SK-N-SH (cell line): Measurements from ENCODE around the gene CFAP210. TPM values are rescaled to one million over a fixed set of nuclear protein-coding genes. Genes with fewer than 3 reads are reported as not detected.

Source experiments
- CTCF ChIA-PET: fragments of 300-600, 350-600 bp; formaldehyde crosslinking; extraction: SDS; loops from one replicate; lab custom pipeline; 2021; lab: Yijun Ruan, JAX
- POLR2A ChIA-PET: fragments of 350-600 bp; sonication (Branson Sonifier 250); formaldehyde crosslinking; extraction: SDS; loops from one replicate; lab custom pipeline; 2020; ENCODE audit warnings: antibody characterized with exemption, inconsistent platforms; lab: Yijun Ruan, JAX
- DNase-seq: peaks from one replicate; pipeline ENCODE4 v3.0.0; 2012
- H2AFZ ChIP-seq: fragments of 200-600 bp; sonication (generic); 2 replicates; pipeline ENCODE4 v1.8.1; 2016; ENCODE audit warnings: antibody characterized with exemption, mild to moderate bottlenecking, low read depth
- H3F3A ChIP-seq: fragments of 200-600 bp; sonication (generic); replicated peaks from 2 replicates; pipeline ENCODE3; 2016; ENCODE audit warnings: antibody characterized with exemption, mild to moderate bottlenecking; ENCODE audit not compliant: insufficient read depth
- H3K27ac ChIP-seq, 2 experiments: fragments of 200-500 bp in 1 of 2; fragments of 200-600 bp in 1 of 2; sonication (Bioruptor generic) in 1 of 2; sonication (generic), shearing (Covaris generic) in 1 of 2; 2 replicates each; pipeline versions ENCODE4 v1.5.1 to v1.6.1; 2014 to 2016; ENCODE audit warnings: low read depth in 2 of 2, inconsistent platforms in 1 of 2, low read length in 1 of 2, mild to moderate bottlenecking in 1 of 2, mixed read lengths in 1 of 2
- H3K27me3 ChIP-seq: fragments of 200-600 bp; sonication (generic), shearing (Covaris generic); 2 replicates; pipeline ENCODE4 v1.6.1; 2016; ENCODE audit warnings: mixed run types; ENCODE audit not compliant: insufficient read depth
- H3K36me3 ChIP-seq, 2 experiments: fragments of 200-500 bp in 1 of 2; fragments of 200-600 bp in 1 of 2; sonication (Bioruptor generic) in 1 of 2; sonication (generic) in 1 of 2; replicated peaks in 1 of 2; 2 replicates each; pipeline versions ENCODE3 to v1.5.1; 2014 to 2016; ENCODE audit warnings: low read length in 1 of 2, mild to moderate bottlenecking in 1 of 2; ENCODE audit not compliant: insufficient read depth in 2 of 2, control insufficient read depth in 1 of 2
- H3K4me1 ChIP-seq, 2 experiments: fragments of 200-500 bp in 1 of 2; fragments of 200-600 bp in 1 of 2; sonication (Bioruptor generic) in 1 of 2; sonication (generic), shearing (Covaris generic) in 1 of 2; 2 replicates each; pipeline versions ENCODE4 v1.5.1 to v1.6.1; 2014 to 2016; ENCODE audit warnings: low read depth in 1 of 2, low read length in 1 of 2, mixed run types in 1 of 2; ENCODE audit not compliant: insufficient read depth in 2 of 2, control insufficient read depth in 1 of 2
- H3K4me2 ChIP-seq: fragments of 200-600 bp; sonication (generic), shearing (Covaris generic); 2 replicates; pipeline ENCODE4 v1.6.1; 2017; ENCODE audit warnings: mixed run types
- H3K4me3 ChIP-seq, 2 experiments: fragments of 200-500 bp in 1 of 2; fragments of 200-600 bp in 1 of 2; sonication (Bioruptor generic) in 1 of 2; sonication (generic), shearing (Covaris generic) in 1 of 2; 2 replicates each; pipeline versions ENCODE4 v1.5.1 to v1.8.1; 2014 to 2016; ENCODE audit warnings: low read depth in 2 of 2, inconsistent platforms in 1 of 2, low read length in 1 of 2, mild to moderate bottlenecking in 1 of 2, mixed read lengths in 1 of 2, moderate library complexity in 1 of 2
- H3K79me2 ChIP-seq: fragments of 200-600 bp; sonication (generic); 2 replicates; pipeline ENCODE4 v1.8.1; 2017; ENCODE audit warnings: mild to moderate bottlenecking; ENCODE audit not compliant: insufficient read depth
- H3K9ac ChIP-seq: fragments of 200-600 bp; sonication (generic); 2 replicates; pipeline ENCODE4 v1.6.1; 2017; ENCODE audit warnings: mixed run types
- H3K9me2 ChIP-seq: fragments of 200-600 bp; sonication (generic); 2 replicates; pipeline ENCODE4 v1.6.1; 2017; ENCODE audit warnings: mixed run types
- H3K9me3 ChIP-seq: fragments of 200-600 bp; sonication (generic); 2 replicates; pipeline ENCODE4 v1.6.1; 2017; ENCODE audit warnings: mixed run types, mild to moderate bottlenecking, moderate library complexity
- H4K20me1 ChIP-seq: fragments of 200-600 bp; sonication (generic); 2 replicates; pipeline ENCODE4 v1.6.1; 2017; ENCODE audit warnings: mild to moderate bottlenecking, mixed run types; ENCODE audit not compliant: insufficient read depth
- CTCF ChIP-seq: fragments of 200-600 bp; sonication (generic); IDR thresholded peaks from 2 replicates; pipeline ENCODE4 v1.6.1; 2017; ENCODE audit warnings: antibody characterized with exemption, mild to moderate bottlenecking, moderate library complexity
- ELF1 ChIP-seq: IDR thresholded peaks from 2 replicates; pipeline ENCODE4 v1.4.0; 2012
- EP300 ChIP-seq, 2 experiments: IDR thresholded peaks; 2 replicates each; pipeline versions ENCODE4 v1.4.0 to v1.6.1; 2012; ENCODE audit warnings: borderline replicate concordance in 1 of 2, low read depth in 1 of 2, low read length in 1 of 2
- FOSL2 ChIP-seq: IDR thresholded peaks from 2 replicates; pipeline ENCODE4 v1.4.0; 2012; ENCODE audit warnings: low read depth, mild to moderate bottlenecking, moderate library complexity, borderline replicate concordance
- FOXM1 ChIP-seq: IDR thresholded peaks from 2 replicates; pipeline ENCODE4 v1.4.0; 2012; ENCODE audit warnings: low read depth, mild to moderate bottlenecking
- GATA2 ChIP-seq: sonication (generic); formaldehyde crosslinking; IDR thresholded peaks from 2 replicates; pipeline ENCODE4 v1.5.0; 2020; ENCODE audit warnings: mild to moderate bottlenecking, missing genetic modification reagents
- MXI1 ChIP-seq: IDR thresholded peaks from 2 replicates; pipeline ENCODE4 v1.6.1; 2012; ENCODE audit warnings: mild to moderate bottlenecking, low read depth, low read length, improper control_type of control experiment
- NFIC ChIP-seq: IDR thresholded peaks from 2 replicates; pipeline ENCODE4 v1.4.0; 2012; ENCODE audit warnings: borderline replicate concordance
- NRF1 ChIP-seq: IDR thresholded peaks from 2 replicates; pipeline ENCODE4 v1.6.1; 2012; ENCODE audit warnings: low read depth, mild to moderate bottlenecking, low read length
- POLR2AphosphoS5 ChIP-seq: IDR thresholded peaks from 2 replicates; pipeline ENCODE4 v1.6.1; 2012; ENCODE audit warnings: low read depth, low read length
- RAD21 ChIP-seq: IDR thresholded peaks from 2 replicates; pipeline ENCODE4 v1.6.1; 2012; ENCODE audit warnings: mild to moderate bottlenecking, low read length
- RCOR1 ChIP-seq: fragments of 150-350 bp; IDR thresholded peaks from 2 replicates; pipeline ENCODE4 v1.6.1; 2017; ENCODE audit warnings: antibody characterized with exemption, low read length
- RXRA ChIP-seq: IDR thresholded peaks from 2 replicates; pipeline ENCODE4 v1.4.0; 2012; ENCODE audit warnings: low read depth, mild to moderate bottlenecking, borderline replicate concordance
- SMC3 ChIP-seq: IDR thresholded peaks from 2 replicates; pipeline ENCODE4 v1.6.1; 2012; ENCODE audit warnings: low read depth, low read length, improper control_type of control experiment
- TAF1 ChIP-seq: IDR thresholded peaks from 2 replicates; pipeline ENCODE4 v1.6.1; 2012; ENCODE audit warnings: low read depth, mild to moderate bottlenecking, low read length, moderate library complexity, borderline replicate concordance
- TCF12 ChIP-seq: IDR thresholded peaks from 2 replicates; pipeline ENCODE4 v1.4.0; 2012
- YY1 ChIP-seq: IDR thresholded peaks from 2 replicates; pipeline ENCODE4 v1.4.0; 2012; ENCODE audit warnings: low read depth, mild to moderate bottlenecking
- ZBTB33 ChIP-seq: IDR thresholded peaks from 2 replicates; pipeline ENCODE4 v1.4.0; 2012; ENCODE audit warnings: low read depth, borderline replicate concordance
- WGBS: methylation state at CpG from one replicate; pipeline ENCODE4 v1.1.6; 2017; ENCODE audit warnings: low lambda C conversion rate; 5-methylcytosine and 5-hydroxymethylcytosine counted together
- polyA plus RNA-seq, 3 experiments: library from polyadenylated mRNA; depleted of rRNA; stranded (reverse); fragments of >200 nt; gene quantifications; 2 replicates each; pipeline ENCODE4 v1.2.3, GENCODE V29; 2012
- TF ChIP-seq, protein P1 (sequence below): fragments of 150-350 bp; IDR thresholded peaks from 2 replicates; pipeline ENCODE4 v1.6.1; 2016; ENCODE audit warnings: mild to moderate bottlenecking, low read depth, low read length
- TF ChIP-seq, protein P2 (sequence below): IDR thresholded peaks from 2 replicates; pipeline ENCODE4; 2012
- TF ChIP-seq, protein P3 (sequence below): IDR thresholded peaks from 2 replicates; pipeline ENCODE4 v1.4.0; 2012; ENCODE audit warnings: low read depth

The CFAP210 gene
- polyA plus RNA-seq, 1 of the 3 experiments (the other 2 are of a cell fraction), result 0.03 TPM

DNA sequence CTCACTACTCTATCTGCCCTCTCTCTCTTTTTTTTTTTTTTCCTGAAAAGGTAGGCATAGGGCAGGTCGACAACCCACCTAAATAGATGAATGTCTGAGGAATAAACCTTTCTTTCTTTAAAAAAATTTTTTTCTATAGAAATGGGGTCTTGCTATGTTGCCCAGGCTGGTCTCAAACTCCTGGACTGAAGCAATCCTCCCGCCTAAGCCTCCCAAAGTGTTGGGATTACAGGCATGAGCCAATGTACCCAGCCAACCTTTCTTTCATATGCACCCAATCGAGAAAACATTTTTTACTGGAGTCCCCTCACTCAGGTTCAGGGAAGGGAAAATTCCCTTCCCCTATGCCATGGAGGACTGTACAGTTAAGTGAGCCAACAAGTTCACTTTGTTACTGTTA lies 31.0 kb downstream of the CFAP210 start:
- TF ChIP-seq YY1 (no peak), TAF1 (no peak), RAD21 (no peak), NRF1 (no peak), TCF12 (no peak)

GRCh38 chr2:169662744-169663143 lies 31.5 kb downstream of the CFAP210 start:
- Histone ChIP-seq H3K9ac (no peak overlapping the region), H3K4me2 (no peak overlapping the region)
- no peak for TF ChIP-seq NFIC
- no peak for TF ChIP-seq ZBTB33
- TF ChIP-seq ELF1, result no peak
- no peak for TF ChIP-seq SMC3
- TF ChIP-seq YY1, result no peak
- TF ChIP-seq POLR2AphosphoS5, result no peak
- TF ChIP-seq, protein P1, sequence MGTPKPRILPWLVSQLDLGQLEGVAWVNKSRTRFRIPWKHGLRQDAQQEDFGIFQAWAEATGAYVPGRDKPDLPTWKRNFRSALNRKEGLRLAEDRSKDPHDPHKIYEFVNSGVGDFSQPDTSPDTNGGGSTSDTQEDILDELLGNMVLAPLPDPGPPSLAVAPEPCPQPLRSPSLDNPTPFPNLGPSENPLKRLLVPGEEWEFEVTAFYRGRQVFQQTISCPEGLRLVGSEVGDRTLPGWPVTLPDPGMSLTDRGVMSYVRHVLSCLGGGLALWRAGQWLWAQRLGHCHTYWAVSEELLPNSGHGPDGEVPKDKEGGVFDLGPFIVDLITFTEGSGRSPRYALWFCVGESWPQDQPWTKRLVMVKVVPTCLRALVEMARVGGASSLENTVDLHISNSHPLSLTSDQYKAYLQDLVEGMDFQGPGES, result no peak
- TF ChIP-seq RXRA, result no peak
- no peak for TF ChIP-seq GATA2 (CRISPR knock-in tag)
- TF ChIP-seq FOSL2, result no peak
- no peak for TF ChIP-seq MXI1
- no peak for TF ChIP-seq TCF12
- TF ChIP-seq, protein P2, sequence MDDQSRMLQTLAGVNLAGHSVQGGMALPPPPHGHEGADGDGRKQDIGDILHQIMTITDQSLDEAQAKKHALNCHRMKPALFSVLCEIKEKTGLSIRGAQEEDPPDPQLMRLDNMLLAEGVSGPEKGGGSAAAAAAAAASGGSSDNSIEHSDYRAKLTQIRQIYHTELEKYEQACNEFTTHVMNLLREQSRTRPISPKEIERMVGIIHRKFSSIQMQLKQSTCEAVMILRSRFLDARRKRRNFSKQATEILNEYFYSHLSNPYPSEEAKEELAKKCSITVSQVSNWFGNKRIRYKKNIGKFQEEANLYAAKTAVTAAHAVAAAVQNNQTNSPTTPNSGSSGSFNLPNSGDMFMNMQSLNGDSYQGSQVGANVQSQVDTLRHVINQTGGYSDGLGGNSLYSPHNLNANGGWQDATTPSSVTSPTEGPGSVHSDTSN, result no peak
- no peak for TF ChIP-seq TAF1
- no peak for TF ChIP-seq RCOR1
- TF ChIP-seq, protein P3, sequence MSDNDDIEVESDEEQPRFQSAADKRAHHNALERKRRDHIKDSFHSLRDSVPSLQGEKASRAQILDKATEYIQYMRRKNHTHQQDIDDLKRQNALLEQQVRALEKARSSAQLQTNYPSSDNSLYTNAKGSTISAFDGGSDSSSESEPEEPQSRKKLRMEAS, result no peak
- TF ChIP-seq EP300 (IDR thresholded peaks at IDR 0.05; ENCODE audit: borderline replicate concordance in 1 of 2, low read depth in 1 of 2, low read length in 1 of 2), result no peak
- no peak for TF ChIP-seq FOXM1
- TF ChIP-seq CTCF, result no peak
- TF ChIP-seq, all 33 proteins: peak for 0
- no peaks in the 10 kb centered on the region for H3K9me2 ChIP-seq
- 100% methylated on average over 1 of the region's 1 CpG for WGBS
- POLR2A ChIA-PET, result no interaction called here
- no peaks in the 10 kb centered on the region for H3K27me3 ChIP-seq
- no peaks in the 10 kb centered on the region for H3K9me3 ChIP-seq
- DNase-seq, result no peak
- H3K36me3 ChIP-seq, result no peaks in the 10 kb centered on the region
- H3F3A ChIP-seq, result peaks cover 5% of the 10 kb centered on the region
- no peaks in the 10 kb centered on the region for H3K79me2 ChIP-seq
- H4K20me1 ChIP-seq, result no peaks in the 10 kb centered on the region
- H3K4me1 ChIP-seq, result no peaks in the 10 kb centered on the region
- CTCF ChIA-PET, result no interaction called here
- H3K4me3 ChIP-seq, result no peak overlapping the region
- H3K27ac ChIP-seq, result no peak overlapping the region
- no peak overlapping the region for H2AFZ ChIP-seq

More for the DNA sequence above, 31.0 kb downstream of the CFAP210 start:
- Histone ChIP-seq H2AFZ (no peak overlapping the region), H3K27ac (no peak overlapping the region), H3K4me2 (no peak overlapping the region), H3K9me2 (no peaks in the 10 kb centered on the region), H3K79me2 (no peaks in the 10 kb centered on the region), H3K9ac (no peak overlapping the region), H3K27me3 (no peaks in the 10 kb centered on the region), H4K20me1 (no peaks in the 10 kb centered on the region), H3F3A (peaks cover 5% of the 10 kb centered on the region), H3K36me3 (no peaks in the 10 kb centered on the region), H3K9me3 (no peaks in the 10 kb centered on the region), H3K4me3 (no peak overlapping the region), H3K4me1 (no peaks in the 10 kb centered on the region)
- CTCF ChIA-PET, result no interaction called here
- POLR2A ChIA-PET, result no interaction called here
- DNase-seq, result no peak
- WGBS, result 58% methylated on average over 3 of the region's 3 CpGs
